ENCODE measurements around the gene BRK1.
"Not testable (repeated sequence)": the region's sequence is repeated elsewhere in the genome, so short reads cannot be mapped to it uniquely, and the experiment has no call there.

The BRK1 gene

GRCh38 chr3:10170915-10171478 lies 55.5 kb downstream of the BRK1 start:
- TF ChIP-seq CTCF (IDR thresholded peaks at IDR 0.05; ENCODE audit: extremely low read depth, missing control alignments) = no peak
- DNase-seq (ENCODE audit: low spot score) = no peak

- no peak for TF ChIP-seq CTCF (IDR thresholded peaks at IDR 0.05; ENCODE audit: extremely low read depth, missing control alignments)
- DNase-seq (ENCODE audit: low spot score) = no peak
Observed at GRCh38 chr3:10173095-10173925, 57.8 kb downstream of the BRK1 start.

GRCh38 chr3:10173926-10174435 lies 58.5 kb downstream of the BRK1 start:
- no peak for TF ChIP-seq CTCF (IDR thresholded peaks at IDR 0.05; ENCODE audit: extremely low read depth, missing control alignments)
- DNase-seq (ENCODE audit: low spot score) = no peak

GRCh38 chr3:10175334-10175733 lies 59.9 kb downstream of the BRK1 start:
- not testable (repeated sequence) for DNase-seq (ENCODE audit: low spot score)

GRCh38 chr3:10176150-10176549 lies 60.7 kb downstream of the BRK1 start:
- DNase-seq (ENCODE audit: low spot score) = not testable (repeated sequence)

Measured in GM20000 (cell line).